GM18517 (cell line): ENCODE results near the gene PACSIN1.
"Not testable (repeated sequence)": the region's sequence is repeated elsewhere in the genome, so short reads cannot be mapped to it uniquely, and the experiment has no call there.

Source experiments
- ATAC-seq: cut with Tn5 transposase; IDR thresholded peaks from one replicate; pipeline ENCODE4 v1.9.1; 2021; ENCODE audit warnings: mild to moderate bottlenecking, moderate library complexity; ENCODE audit not compliant: unreplicated experiment

The PACSIN1 gene

GRCh38 chr6:34484899-34485298 is 19.0 kb downstream of the PACSIN1 start:
- ATAC-seq = no peak

- no peak for ATAC-seq
Measured at GRCh38 chr6:34485321-34486060, 19.6 kb downstream of the PACSIN1 start.

- ATAC-seq = no peak
Measured at GRCh38 chr6:34486106-34486740, 20.3 kb downstream of the PACSIN1 start.

GRCh38 chr6:34486886-34487285 is 21.0 kb downstream of the PACSIN1 start:
- ATAC-seq = not testable (repeated sequence)

- no peak for ATAC-seq
Measured at GRCh38 chr6:34487536-34487935, 21.7 kb downstream of the PACSIN1 start.

GRCh38 chr6:34489207-34489805 is 23.4 kb downstream of the PACSIN1 start:
- ATAC-seq = no peak

- no peak for ATAC-seq
Measured at GRCh38 chr6:34490390-34491090, 24.7 kb downstream of the PACSIN1 start.

- ATAC-seq = no peak
Measured at GRCh38 chr6:34491091-34491430, 25.2 kb downstream of the PACSIN1 start.

GRCh38 chr6:34493344-34493743 is 27.5 kb downstream of the PACSIN1 start:
- no peak for ATAC-seq

GRCh38 chr6:34494973-34495372 is 29.1 kb downstream of the PACSIN1 start:
- no peak for ATAC-seq

- no peak for ATAC-seq
Measured at GRCh38 chr6:34496103-34496685, 30.3 kb downstream of the PACSIN1 start.

- no peak for ATAC-seq
Measured at GRCh38 chr6:34497411-34497810, 31.5 kb downstream of the PACSIN1 start.

GRCh38 chr6:34506718-34507117 is 40.8 kb downstream of the PACSIN1 start:
- no peak for ATAC-seq

- ATAC-seq = no peak
Measured at GRCh38 chr6:34508425-34508824, 42.5 kb downstream of the PACSIN1 start.

- ATAC-seq = no peak
Measured at GRCh38 chr6:34509782-34510181, 43.9 kb downstream of the PACSIN1 start.

GRCh38 chr6:34510299-34510698 is 44.4 kb downstream of the PACSIN1 start:
- no peak for ATAC-seq

- no peak for ATAC-seq
Measured at GRCh38 chr6:34511214-34511914, 45.5 kb downstream of the PACSIN1 start.

- ATAC-seq = no peak
Measured at GRCh38 chr6:34511915-34512737, 46.2 kb downstream of the PACSIN1 start.

- no peak for ATAC-seq
Measured at GRCh38 chr6:34512738-34513115, 46.9 kb downstream of the PACSIN1 start.

- no peak for ATAC-seq
Measured at GRCh38 chr6:34513646-34514045, 47.8 kb downstream of the PACSIN1 start.
